HG03196 (cell line): ENCODE results near the gene FANCI.

Experiments used
- ATAC-seq: cut with Tn5 transposase; IDR thresholded peaks from one replicate; pipeline ENCODE4 v1.9.1; 2021; ENCODE audit not compliant: unreplicated experiment

Gene FANCI

DNA sequence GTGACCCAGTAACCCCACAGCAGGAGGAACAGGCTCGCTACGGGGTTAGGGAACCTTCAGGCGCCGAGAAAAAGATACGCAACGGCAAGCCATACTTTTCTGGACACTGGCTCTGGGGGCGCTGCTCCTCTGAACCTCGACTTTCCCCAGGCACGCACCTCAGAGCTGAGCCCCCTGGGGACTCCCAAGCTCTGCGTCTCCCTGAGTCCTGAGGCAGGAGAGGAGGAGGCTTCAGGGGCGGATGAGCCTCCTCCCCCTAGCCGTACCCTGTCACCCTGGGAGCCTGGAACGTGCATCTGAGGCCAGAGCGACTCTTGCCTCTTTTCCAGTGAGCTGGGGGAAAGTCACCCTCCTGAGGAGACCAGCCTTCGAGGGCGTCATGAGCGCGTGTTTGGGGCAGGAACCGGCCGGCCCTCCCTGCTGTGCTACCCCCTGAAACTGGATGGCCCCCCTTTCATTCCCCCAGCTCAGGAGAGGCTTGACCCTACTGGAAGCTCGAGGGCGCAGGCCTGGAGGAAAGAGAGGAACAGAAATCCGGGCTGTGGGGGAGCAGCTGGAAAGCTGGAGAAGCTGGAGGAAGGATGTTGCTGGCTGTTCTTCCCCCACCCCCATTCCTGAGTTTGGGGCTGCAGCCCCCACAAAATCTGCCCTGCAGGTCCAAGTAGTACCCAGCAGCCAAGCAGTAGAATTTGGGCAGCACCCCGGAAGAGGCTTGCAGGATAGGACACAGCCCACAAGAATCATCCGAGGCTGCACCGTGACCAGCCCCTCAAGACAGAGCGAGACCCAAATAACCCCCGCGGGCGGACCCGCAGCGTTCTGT is 115.9 kb downstream of the FANCI start:
- no peak for ATAC-seq

DNA sequence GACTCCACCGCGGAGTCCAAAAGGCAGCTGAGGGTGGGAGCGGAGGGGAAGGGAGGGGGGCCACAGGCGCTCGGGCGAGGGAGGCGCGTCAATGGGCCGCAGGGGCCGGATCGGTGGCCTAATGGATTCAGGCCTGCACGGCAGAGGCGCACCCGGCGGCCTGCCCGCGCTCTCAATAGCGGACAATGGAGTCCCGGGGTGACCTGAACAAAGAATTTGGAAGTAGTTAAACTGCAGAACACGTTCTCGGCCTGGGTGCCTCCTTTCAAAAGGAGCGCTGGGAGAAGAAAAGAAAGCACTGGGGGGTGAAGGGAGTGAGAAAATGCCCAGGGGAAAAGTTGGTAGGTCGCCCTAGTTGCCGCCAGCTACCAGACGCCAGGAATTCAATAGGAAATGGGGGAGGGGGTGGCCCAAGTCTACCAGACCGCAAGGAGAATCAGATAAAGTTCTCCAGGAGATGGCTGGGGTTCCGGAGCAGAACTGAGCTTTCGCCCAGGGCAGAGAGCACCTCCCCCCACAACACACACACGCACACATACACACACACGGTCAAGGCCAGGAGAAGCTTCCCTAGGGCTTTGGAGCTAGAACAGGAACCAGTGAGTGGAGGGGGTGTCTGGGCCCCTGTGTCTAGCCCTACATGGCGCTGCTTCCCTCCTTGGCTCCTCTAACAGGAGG is 116.7 kb downstream of the FANCI start:
- ATAC-seq, result no peak

GRCh38 chr15:89361451-89362202 is 117.8 kb downstream of the FANCI start:
- ATAC-seq, result no peak

DNA sequence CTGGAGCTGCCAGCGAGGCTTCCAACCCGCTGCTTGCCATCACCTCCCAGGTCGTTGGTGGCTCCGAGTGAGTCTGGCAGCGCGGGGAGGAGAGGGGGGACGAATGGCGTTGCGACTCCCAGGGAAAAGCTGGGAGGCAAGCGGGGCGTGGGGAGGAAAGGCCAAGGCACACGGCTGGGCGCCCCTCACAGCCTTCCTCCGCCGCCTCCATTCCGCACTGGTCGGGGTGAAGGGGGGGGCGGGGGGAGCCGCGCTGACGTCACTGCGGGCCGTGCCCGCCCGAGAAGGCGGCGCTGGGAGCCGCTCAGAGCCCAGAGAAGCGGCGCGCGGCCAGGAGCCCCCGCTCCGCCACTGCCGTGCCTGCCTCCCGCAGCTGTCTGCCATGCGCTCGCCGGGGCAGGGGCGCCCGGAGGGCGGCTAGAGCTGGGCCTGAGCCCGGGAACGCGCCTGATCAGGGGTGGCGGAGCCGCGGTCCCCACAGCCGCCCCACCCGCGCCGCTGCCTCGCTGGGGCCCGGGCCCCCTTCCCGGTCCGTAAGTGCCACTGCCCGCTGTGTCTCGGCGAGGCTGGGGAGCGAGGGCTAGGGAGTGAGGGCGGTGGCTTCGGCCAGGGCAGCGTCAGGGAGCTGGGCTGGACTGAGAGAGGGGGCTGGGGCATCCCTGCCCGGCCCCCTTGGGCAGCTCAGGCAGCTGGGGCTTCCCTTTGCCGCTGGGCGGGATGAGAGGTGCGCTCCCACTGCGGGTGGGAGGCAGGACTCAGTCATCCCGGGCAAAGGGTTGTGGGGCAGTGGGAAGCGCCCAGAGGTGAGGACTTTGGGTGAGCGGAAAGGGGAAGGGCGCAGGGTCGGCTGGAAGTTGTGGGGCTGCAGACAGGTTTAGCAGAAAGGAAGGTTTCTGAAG is 118.7 kb downstream of the FANCI start:
- no peak for ATAC-seq

GRCh38 chr15:89363133-89363532 is 119.4 kb downstream of the FANCI start:
- no peak for ATAC-seq

DNA sequence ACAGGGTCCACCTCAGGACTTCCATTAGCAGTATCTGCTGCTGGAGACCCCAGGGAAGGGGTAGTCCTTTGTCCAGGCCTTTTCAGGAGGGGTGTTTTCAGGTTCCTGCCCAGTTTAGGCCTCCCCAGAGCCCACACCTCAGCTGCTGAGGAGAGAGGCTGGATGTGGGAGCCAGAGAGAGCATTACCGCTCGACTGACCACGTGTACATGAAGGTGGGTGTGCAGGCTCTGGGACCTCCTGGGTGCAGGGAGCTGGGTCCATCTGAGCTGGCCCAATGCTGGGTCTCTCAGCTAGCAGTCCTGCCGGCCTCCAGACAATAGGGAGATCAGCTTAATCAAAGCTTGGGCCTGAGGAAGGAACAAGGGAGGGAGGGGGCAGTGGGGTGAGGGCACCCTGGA is 120.0 kb downstream of the FANCI start:
- ATAC-seq, result no peak

GRCh38 chr15:89364341-89364740 is 120.6 kb downstream of the FANCI start:
- ATAC-seq, result no peak

- ATAC-seq, result no peak
Measured at GRCh38 chr15:89364741-89365450, 121.1 kb downstream of the FANCI start.

DNA sequence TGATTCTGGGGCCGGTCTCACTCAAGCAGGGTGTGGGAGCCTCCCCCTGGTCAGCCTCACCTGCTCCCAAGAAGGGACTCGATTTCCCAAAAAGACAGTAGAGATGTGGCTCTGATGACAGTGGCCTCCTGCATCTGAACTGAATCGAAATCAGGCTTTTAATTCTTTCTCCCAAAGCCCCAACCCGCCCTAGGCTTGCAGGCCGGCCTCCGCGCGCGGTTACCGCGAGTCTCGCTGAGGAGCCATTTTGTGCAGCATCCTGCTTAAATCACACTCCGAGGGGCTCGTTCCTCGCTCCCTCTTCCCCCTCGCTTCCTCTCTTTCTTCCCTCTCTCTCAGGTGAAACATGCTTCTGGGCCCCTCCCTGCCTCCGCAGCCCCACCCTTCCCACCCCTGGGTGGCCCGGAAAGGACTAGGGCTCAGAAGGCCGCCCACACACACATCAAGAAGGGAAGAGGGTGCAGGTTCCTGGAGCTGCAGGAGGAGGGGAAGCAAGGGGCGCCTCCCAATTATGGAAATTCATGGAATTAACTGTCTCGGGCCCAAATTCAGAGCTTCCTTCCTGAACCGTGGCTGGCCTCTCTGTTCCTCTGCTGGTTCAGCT is 121.8 kb downstream of the FANCI start:
- ATAC-seq, result no peak
